NOMO-1 (cell line): ENCODE data around the gene MYO1A.
"Not testable (repeated sequence)": the region's sequence is repeated elsewhere in the genome, so short reads cannot be mapped to it uniquely, and the experiment has no call there.

Source experiments
- DNase-seq, 2 experiments: peaks; one replicate each; lab custom pipeline; 2025; ENCODE audit not compliant: unreplicated experiment in 2 of 2; lab: John Stamatoyannopoulos, UW

Gene MYO1A

GRCh38 chr12:57048423-57049118, 1.4 kb downstream of the MYO1A start:
- DNase-seq = no peak

- no peak for DNase-seq
Measured at GRCh38 chr12:57047981-57048380, 1.9 kb downstream of the MYO1A start.

GRCh38 chr12:57046947-57047890, 2.7 kb downstream of the MYO1A start:
- peak; percentile 64 to 79 for DNase-seq

GRCh38 chr12:57046086-57046791, 3.7 kb downstream of the MYO1A start:
- no peak for DNase-seq

GRCh38 chr12:57044889-57045288, 5.0 kb downstream of the MYO1A start:
- no peak for DNase-seq

GRCh38 chr12:57044468-57044867, 5.5 kb downstream of the MYO1A start:
- no peak for DNase-seq

- no peak for DNase-seq
Measured at GRCh38 chr12:57042695-57043094, 7.2 kb downstream of the MYO1A start.

GRCh38 chr12:57040750-57041149, 9.2 kb downstream of the MYO1A start:
- no peak for DNase-seq

- DNase-seq = no peak
Measured at GRCh38 chr12:57040211-57040610, 9.7 kb downstream of the MYO1A start.

- DNase-seq = no peak
Measured at GRCh38 chr12:57039016-57039798, 10.7 kb downstream of the MYO1A start.

- no peak for DNase-seq
Measured at GRCh38 chr12:57037264-57037663, 12.7 kb downstream of the MYO1A start.

GRCh38 chr12:57033431-57033830, 16.5 kb downstream of the MYO1A start:
- no peak for DNase-seq

- DNase-seq = no peak
Measured at GRCh38 chr12:57031789-57032188, 18.1 kb downstream of the MYO1A start.

- DNase-seq = peak; percentile 19 to 57
Measured at GRCh38 chr12:57031138-57031725, 18.7 kb downstream of the MYO1A start.

- DNase-seq = no peak
Measured at GRCh38 chr12:57029457-57029856, 20.5 kb downstream of the MYO1A start.

- no peak for DNase-seq
Measured at GRCh38 chr12:57027805-57028153, 22.1 kb downstream of the MYO1A start.

GRCh38 chr12:57027011-57027804, 22.7 kb downstream of the MYO1A start:
- DNase-seq = no peak

GRCh38 chr12:57025196-57025595, 24.7 kb downstream of the MYO1A start:
- no peak for DNase-seq

GRCh38 chr12:57022324-57022723, 27.6 kb downstream of the MYO1A start:
- not testable (repeated sequence) for DNase-seq
